NK-92 (cell line): ENCODE results near the gene RASGEF1C.

Experiments used
- DNase-seq: peaks from one replicate; lab custom pipeline; 2025; ENCODE audit not compliant: unreplicated experiment; lab: John Stamatoyannopoulos, UW

RASGEF1C gene

GRCh38 chr5:180084638-180085561 is 124.1 kb downstream of the RASGEF1C start:
- DNase-seq, result no peak

GRCh38 chr5:180083529-180084060 is 125.4 kb downstream of the RASGEF1C start:
- DNase-seq, result no peak

- no peak for DNase-seq
Measured at GRCh38 chr5:180082633-180083420, 126.2 kb downstream of the RASGEF1C start.

GRCh38 chr5:180081481-180081880 is 127.5 kb downstream of the RASGEF1C start:
- no peak for DNase-seq

GRCh38 chr5:180080486-180081280 is 128.3 kb downstream of the RASGEF1C start:
- no peak for DNase-seq

- no peak for DNase-seq
Measured at GRCh38 chr5:180079702-180080466, 129.1 kb downstream of the RASGEF1C start.

GRCh38 chr5:180078348-180078747 is 130.7 kb downstream of the RASGEF1C start:
- no peak for DNase-seq

- no peak for DNase-seq
Measured at GRCh38 chr5:180077594-180078284, 131.3 kb downstream of the RASGEF1C start.

GRCh38 chr5:180075703-180076102 is 133.3 kb downstream of the RASGEF1C start:
- DNase-seq, result no peak

GRCh38 chr5:180074462-180074861 is 134.5 kb downstream of the RASGEF1C start:
- no peak for DNase-seq

GRCh38 chr5:180072556-180072955 is 136.5 kb downstream of the RASGEF1C start:
- DNase-seq, result no peak

- no peak for DNase-seq
Measured at GRCh38 chr5:180072256-180072548, 136.8 kb downstream of the RASGEF1C start.

GRCh38 chr5:180071531-180072255 is 137.3 kb downstream of the RASGEF1C start, which contains the start of gene RNF130:
Gene RNF130 (minus strand): TSS chr5:180071759. CDS start chr5:180071702, 57 bp downstream.
- no peak for DNase-seq

- no peak for DNase-seq
Measured at GRCh38 chr5:180070756-180071530, 138.1 kb downstream of the RASGEF1C start.

- DNase-seq, result no peak
Measured at GRCh38 chr5:180069589-180070247, 139.3 kb downstream of the RASGEF1C start.

- DNase-seq, result no peak
Measured at GRCh38 chr5:180068519-180069090, 140.4 kb downstream of the RASGEF1C start.

GRCh38 chr5:180067986-180068385 is 141.0 kb downstream of the RASGEF1C start:
- DNase-seq, result no peak
